Posterior vena cava (tissue), 2 donors: ENCODE results near the gene SPEF2. TPM values are rescaled to one million over a fixed set of nuclear protein-coding genes. Genes with fewer than 3 reads are reported as not detected.

Experiments
- DNase-seq: peaks from one replicate; pipeline ENCODE4 v3.0.0-alpha.2; 2020; ENCODE audit warnings: low spot score
- intact Hi-C, 2 donors: fragments of 100-400 bp; cut with DNase I; formaldehyde crosslinking; loops; one replicate each; pipeline versions ENCODE4 v1.14.1 to v1.14.2; 2022 to 2023
- total RNA-seq, 2 donors: library from RNA; stranded (reverse); fragmentation: NEBNext Ultra II Directional; extraction: Animal tissue kit (Norgen Biotek cat#: 25700); gene quantifications; one replicate each; pipeline ENCODE4 v1.2.1, GENCODE V29; 2021
- donor health status: DM: yes; HTN: yes; CAD: no.
- donor health status: DM: yes; HTN: yes; CAD: no.

Gene SPEF2
- total RNA-seq, 2 donors from 2014 or later: 4.8 to 6.1 TPM

DNA sequence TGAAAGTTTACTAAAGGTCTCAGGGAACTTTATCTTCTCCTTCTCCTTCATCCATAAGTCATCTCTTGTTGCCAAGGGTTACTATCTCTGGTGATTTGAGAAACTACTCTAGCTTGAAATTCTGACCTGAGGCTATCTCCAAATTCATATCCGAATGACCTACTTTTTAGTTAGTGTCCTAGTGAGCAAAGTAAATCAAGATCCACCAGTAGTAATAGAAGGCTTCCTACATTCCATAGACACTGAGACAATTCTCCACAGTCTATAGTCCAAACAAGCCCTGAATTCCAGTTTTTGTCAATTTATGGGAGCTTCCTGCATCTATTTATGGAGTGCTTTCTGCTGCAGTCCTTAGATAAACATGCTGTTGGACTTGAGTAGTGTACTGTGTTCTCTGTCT lies 244.1 kb downstream of the SPEF2 start:
- DNase-seq: no peak
- intact Hi-C loops: no loop called here

DNA sequence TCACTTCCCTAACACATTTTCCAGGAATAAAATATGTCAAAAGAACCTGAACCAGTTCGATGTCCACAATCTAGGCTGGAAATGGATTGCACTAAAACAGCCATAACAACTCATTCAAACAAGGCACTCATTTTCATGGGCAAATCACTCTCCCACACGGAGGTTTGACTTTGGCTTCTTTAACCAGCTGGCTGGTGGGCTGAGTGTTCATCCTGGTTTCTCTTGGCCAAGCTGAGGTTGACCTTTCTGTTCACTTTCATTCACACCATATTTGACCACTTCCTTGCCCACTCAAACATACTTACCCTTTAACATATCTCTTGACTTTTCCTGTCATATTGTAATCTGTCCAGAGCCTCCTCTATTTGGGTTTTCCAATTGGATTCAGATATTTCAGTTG lies 244.5 kb downstream of the SPEF2 start:
- DNase-seq: no peak
- intact Hi-C loops: no loop called here

GRCh38 chr5:35863159-35863558 lies 245.5 kb downstream of the SPEF2 start:
- intact Hi-C loops: no loop called here
- DNase-seq: no peak

Other genes starting within 250 kb of the SPEF2 start
- 1 to 10 TPM; 4.2 to 5.3 TPM for gene IL7R, start 239.0 kb downstream of the SPEF2 start, total RNA-seq